GM12873 (cell line): ENCODE measurements around the gene SLC39A10.

Experiments used
- TF ChIP-seq, protein P1 (sequence below): IDR thresholded peaks from 2 replicates; pipeline ENCODE4 v1.5.1; 2012; ENCODE audit warnings: low read depth, mild to moderate bottlenecking, moderate library complexity, low read length, control low read depth; ENCODE audit not compliant: insufficient read depth; ENCODE audit errors: missing control alignments

The SLC39A10 gene

DNA sequence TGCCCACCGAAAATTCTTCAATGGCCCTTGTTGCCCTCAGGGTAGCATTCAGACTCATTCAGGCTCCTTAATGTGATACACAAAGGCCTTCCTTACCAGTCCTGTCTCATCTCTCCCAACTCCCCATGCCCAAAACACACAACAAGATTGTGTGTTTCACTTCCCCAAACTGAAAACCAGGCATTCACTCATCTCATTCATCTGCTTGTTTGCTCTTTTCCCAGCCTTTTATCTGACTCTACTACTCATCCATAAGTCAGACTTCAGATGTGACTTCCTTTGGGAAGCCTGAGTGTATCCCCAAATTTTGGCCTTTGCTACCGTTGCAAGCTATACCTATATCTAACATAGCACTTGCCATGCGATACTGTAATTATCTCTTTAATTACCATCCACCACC lies 9.7 kb upstream of the SLC39A10 start:
- TF ChIP-seq, protein P1, sequence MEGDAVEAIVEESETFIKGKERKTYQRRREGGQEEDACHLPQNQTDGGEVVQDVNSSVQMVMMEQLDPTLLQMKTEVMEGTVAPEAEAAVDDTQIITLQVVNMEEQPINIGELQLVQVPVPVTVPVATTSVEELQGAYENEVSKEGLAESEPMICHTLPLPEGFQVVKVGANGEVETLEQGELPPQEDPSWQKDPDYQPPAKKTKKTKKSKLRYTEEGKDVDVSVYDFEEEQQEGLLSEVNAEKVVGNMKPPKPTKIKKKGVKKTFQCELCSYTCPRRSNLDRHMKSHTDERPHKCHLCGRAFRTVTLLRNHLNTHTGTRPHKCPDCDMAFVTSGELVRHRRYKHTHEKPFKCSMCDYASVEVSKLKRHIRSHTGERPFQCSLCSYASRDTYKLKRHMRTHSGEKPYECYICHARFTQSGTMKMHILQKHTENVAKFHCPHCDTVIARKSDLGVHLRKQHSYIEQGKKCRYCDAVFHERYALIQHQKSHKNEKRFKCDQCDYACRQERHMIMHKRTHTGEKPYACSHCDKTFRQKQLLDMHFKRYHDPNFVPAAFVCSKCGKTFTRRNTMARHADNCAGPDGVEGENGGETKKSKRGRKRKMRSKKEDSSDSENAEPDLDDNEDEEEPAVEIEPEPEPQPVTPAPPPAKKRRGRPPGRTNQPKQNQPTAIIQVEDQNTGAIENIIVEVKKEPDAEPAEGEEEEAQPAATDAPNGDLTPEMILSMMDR: no peak

DNA sequence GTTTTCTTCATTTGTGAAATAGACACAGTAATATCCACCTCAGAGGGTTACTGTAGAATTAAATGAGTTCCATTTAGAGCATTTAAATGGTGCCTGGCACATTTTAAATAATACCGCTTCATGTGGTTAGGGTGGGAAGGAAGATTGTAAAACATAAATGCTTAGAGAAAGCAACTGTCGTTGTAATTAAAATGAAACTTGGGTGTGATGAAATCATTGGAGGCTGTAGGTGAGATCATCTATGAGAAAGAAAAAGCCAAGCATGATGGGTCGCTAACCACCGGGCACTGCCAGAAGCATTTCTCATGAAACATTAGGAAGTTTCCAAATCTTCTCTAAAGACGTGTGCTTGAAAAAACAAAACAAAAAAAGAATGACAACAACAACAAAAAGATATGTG lies 8.2 kb upstream of the SLC39A10 start:
- TF ChIP-seq, protein P1: no peak

DNA sequence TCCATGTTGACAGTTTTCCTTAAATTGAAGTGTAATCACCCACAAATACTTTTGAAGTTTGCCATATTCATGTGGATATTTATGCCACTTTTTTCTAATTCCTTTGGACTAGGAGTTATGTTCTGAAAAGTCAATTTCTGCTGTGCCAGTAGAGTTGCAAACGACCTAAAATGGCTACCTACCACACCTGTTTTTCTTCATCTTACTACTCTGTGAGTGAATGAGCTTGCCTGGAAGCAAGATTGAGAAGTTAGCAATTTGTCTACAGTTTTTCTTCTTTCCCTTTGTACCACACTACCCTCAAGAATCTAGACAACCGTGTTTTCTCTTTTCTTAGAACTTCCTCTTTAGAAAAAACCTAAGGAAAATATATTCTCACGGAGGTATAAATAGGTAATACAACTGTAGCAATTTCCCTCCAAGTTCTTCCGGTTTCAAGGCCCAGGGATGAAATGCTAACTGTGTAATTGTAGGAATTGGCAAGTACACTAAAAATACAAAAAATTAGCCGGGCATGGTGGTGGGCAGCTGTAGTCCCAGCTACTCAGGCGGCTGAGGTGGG lies 7.3 kb upstream of the SLC39A10 start:
- TF ChIP-seq, protein P1: no peak

DNA sequence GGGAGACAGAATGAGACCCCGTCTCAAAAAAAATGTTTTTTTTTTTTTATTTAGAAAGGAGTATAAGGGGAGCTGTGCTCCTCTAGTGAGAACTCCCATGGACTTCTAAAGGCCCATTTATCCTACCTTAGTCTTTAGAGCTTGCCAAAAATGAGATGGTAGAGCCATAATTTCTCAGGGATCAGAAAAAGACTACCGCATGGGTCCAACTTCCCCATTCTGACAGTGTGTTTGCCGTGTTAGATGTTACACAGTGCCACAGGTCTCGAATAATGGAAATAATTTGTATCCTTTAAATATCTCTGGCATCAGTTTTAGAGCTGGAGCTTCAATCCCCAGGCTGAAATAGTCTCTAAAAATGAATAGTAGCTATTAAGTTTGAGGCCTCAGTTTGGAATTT lies 6.0 kb upstream of the SLC39A10 start:
- TF ChIP-seq, protein P1: no peak

DNA sequence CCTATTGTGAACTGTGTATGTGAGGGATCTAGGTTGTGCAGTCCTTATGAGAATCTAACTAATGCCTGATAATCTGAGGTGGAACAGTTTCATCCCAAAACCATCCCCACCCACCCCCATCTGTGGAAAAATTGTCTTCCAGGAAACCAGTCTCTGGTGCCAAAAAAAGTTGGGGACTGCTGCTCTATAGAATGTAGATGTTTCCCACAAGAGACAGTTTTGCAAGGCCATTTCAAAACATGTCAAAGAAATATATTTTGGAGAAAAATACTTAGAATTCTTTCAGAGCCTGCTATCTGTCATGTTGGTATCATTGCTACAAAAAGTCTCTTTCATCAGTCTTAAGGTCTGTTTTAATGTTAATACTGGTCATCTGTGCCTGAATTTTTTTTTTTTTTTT lies 4.1 kb upstream of the SLC39A10 start:
- TF ChIP-seq, protein P1: no peak

DNA sequence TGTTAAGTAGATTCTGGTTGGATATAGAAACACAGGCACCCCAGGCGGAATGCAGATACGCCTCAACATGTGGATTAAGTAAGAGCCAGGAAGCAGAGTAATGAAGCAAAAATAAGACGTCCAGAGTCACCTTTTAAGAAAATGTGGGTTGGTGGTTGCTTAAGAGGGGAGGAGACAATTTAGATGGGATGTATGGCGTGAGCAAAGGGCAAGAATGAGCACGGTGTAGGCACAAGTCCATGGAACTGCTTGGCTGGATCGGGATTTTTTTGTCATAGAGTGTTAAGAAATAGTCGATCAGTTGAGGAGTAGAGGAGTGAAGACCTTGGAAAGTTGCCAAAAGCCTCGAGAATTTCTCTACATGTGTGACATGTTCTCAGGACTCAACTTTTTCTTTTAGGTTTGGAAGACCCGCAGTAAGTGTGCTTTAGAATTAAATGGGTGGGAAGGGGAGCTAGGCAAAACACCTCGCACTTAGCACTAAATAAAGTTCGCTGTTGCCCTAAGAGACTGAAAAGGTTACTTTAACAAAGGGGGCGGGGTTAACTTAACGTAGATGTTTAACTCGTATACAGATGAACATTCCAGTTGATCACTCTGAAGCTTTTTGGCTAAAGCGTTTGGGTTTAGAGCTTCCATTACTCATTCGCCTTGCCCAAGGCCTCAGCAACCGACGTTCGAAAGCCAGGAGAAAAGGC lies 716 bp upstream of the SLC39A10 start:
- TF ChIP-seq, protein P1: no peak

DNA sequence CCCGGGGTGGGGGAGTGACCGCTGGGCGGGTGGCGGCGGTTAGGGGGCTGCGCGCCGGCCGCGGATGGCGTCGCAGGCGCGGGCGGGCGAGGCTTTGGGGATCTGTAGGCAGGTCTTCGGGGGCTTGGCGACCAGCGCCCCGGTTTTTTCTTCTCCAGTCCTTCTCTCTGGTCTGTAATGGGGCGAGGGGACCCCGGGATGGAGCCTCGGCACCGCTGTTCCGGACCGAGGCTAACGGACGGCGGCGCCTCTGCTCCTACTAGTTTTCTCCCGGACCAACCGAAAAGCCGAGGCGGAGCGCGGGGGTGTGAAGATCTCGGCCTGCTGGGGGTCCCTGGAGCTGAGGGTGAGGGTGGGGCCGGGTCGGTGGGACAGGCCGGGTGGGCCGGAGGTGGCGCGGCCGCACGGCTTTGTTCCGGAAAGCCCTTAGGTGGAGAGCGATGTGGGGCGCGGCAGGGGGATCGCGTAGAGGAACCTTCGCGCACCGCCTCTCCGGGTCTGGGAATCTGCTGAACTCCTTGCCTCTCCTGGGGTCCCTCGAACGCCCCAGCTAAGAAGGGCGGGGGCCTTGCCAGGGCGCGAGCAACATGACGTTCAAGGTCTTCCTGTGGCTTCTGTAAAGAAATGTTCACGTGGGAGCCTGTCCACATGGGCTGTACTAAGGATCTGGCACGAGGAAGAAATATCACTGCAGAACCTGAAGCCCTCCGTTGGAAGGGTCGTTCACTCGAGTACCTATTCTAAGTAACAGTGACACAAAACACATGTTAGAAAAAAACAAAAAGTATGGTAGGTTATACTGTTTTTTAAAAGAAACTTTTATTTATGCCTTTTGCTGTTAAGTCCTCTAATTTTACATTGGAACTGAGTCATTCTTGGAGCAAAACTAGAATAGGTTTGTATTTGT lies 861 bp downstream of the SLC39A10 start:
- TF ChIP-seq, protein P1: no peak
